Natural killer cell (primary cell): Measurements from ENCODE around the gene CACNA1B. TPM values are rescaled to one million over a fixed set of nuclear protein-coding genes. Genes with fewer than 3 reads are reported as not detected.

Experiments used
- ATAC-seq, 3 donors: fragments of 150-1000 bp in 2 of 3; fragments of 200-7000 bp in 1 of 3; cut with Tn5 transposase; 1 replicate in 1 of 3; 2 replicates in 2 of 3; pipeline ENCODE4 v1.10.0; 2021; ENCODE audit warnings: mild to moderate bottlenecking in 2 of 3, moderate library complexity in 2 of 3
- DNase-seq, 2 donors: peaks; one replicate each; pipeline versions ENCODE4 v3.0.0 to v3.0.0-alpha.2; 2013 to 2021; ENCODE audit warnings: mixed read lengths in 1 of 2
- H3K27ac ChIP-seq: one replicate; pipeline ENCODE4 v1.5.1; 2013; ENCODE audit warnings: mild to moderate bottlenecking, low read length
- H3K27me3 ChIP-seq: one replicate; pipeline ENCODE4 v1.6.1; 2013; ENCODE audit warnings: low read length; ENCODE audit not compliant: control insufficient read depth, insufficient read depth
- H3K36me3 ChIP-seq: one replicate; pipeline ENCODE4 v1.6.1; 2013; ENCODE audit warnings: low read length; ENCODE audit not compliant: control insufficient read depth, insufficient read depth
- H3K4me1 ChIP-seq: one replicate; pipeline ENCODE4 v1.6.1; 2013; ENCODE audit warnings: low read length; ENCODE audit not compliant: control insufficient read depth, insufficient read depth
- H3K4me3 ChIP-seq: one replicate; pipeline ENCODE4 v1.5.1; 2013; ENCODE audit warnings: low read length
- H3K9me3 ChIP-seq: one replicate; pipeline ENCODE4 v1.6.1; 2013; ENCODE audit warnings: low read length; ENCODE audit not compliant: control insufficient read depth, insufficient read depth
- H3K27ac Mint-ChIP-seq, 2 donors: one replicate each; pipeline ENCODE4 v1.8.0; 2022; ENCODE audit warnings: mild to moderate bottlenecking in 2 of 2, mixed read lengths in 2 of 2, moderate library complexity in 1 of 2
- H3K27me3 Mint-ChIP-seq, 2 donors: one replicate each; pipeline ENCODE4 v1.8.0; 2022; ENCODE audit warnings: low read depth in 2 of 2, mixed read lengths in 2 of 2
- H3K36me3 Mint-ChIP-seq: one replicate; pipeline ENCODE4 v1.8.0; 2022; ENCODE audit warnings: mixed read lengths
- H3K4me1 Mint-ChIP-seq, 2 donors: one replicate each; pipeline ENCODE4 v1.8.0; 2022; ENCODE audit warnings: mixed read lengths in 2 of 2
- H3K4me3 Mint-ChIP-seq: one replicate; pipeline ENCODE4 v1.8.0; 2022; ENCODE audit warnings: mild to moderate bottlenecking, moderate library complexity, mixed read lengths
- H3K9me3 Mint-ChIP-seq, 2 donors: one replicate each; pipeline ENCODE4 v1.8.0; 2022; ENCODE audit warnings: mixed read lengths in 2 of 2
- WGBS: methylation state at CpG from one replicate; pipeline ENCODE4 v1.1.7; 2013; ENCODE audit warnings: missing lambda C conversion rate; ENCODE audit not compliant: insufficient coverage; 5-methylcytosine and 5-hydroxymethylcytosine counted together
- intact Hi-C: fragments of 100-400 bp; cut with micrococcal nuclease; formaldehyde crosslinking; loops from one replicate; pipeline ENCODE4 v1.14.2; 2022
- total RNA-seq, 4 donors: library from RNA; stranded (reverse); fragments of 120-200 nt in 1 of 4; gene quantifications; one replicate each; pipeline versions ENCODE4 v1.2.3 to v1.2.4, GENCODE V29; 2013 to 2022
- TF ChIP-seq, protein P1 (sequence below): fragments of 200-600 bp; IDR thresholded peaks from one replicate; pipeline ENCODE4 v1.8.0; 2022; ENCODE audit warnings: antibody characterized with exemption

The CACNA1B gene
- total RNA-seq, 3 donors from 2014 or later (not counting 1 experiment from before 2014, with no cell fraction given) = 0.07 TPM; not detected in 2

GRCh38 chr9:138023394-138024124 is 146.0 kb downstream of the CACNA1B start:
- DNase-seq = no peak

GRCh38 chr9:138024131-138024530 is 146.5 kb downstream of the CACNA1B start:
- Histone ChIP-seq H3K27ac (no peak overlapping the region), H3K36me3 (no peaks in the 10 kb centered on the region), H3K27me3 (peaks cover 3% of the 10 kb centered on the region), H3K4me1 (no peaks in the 10 kb centered on the region), H3K4me3 (no peak overlapping the region), H3K9me3 (no peaks in the 10 kb centered on the region)
- no peak overlapping the region for H3K27ac Mint-ChIP-seq
- no peaks in the 10 kb centered on the region for H3K9me3 Mint-ChIP-seq
- H3K4me3 Mint-ChIP-seq = no peak overlapping the region
- no peak for ATAC-seq
- H3K36me3 Mint-ChIP-seq = no peaks in the 10 kb centered on the region
- TF ChIP-seq, protein P1, sequence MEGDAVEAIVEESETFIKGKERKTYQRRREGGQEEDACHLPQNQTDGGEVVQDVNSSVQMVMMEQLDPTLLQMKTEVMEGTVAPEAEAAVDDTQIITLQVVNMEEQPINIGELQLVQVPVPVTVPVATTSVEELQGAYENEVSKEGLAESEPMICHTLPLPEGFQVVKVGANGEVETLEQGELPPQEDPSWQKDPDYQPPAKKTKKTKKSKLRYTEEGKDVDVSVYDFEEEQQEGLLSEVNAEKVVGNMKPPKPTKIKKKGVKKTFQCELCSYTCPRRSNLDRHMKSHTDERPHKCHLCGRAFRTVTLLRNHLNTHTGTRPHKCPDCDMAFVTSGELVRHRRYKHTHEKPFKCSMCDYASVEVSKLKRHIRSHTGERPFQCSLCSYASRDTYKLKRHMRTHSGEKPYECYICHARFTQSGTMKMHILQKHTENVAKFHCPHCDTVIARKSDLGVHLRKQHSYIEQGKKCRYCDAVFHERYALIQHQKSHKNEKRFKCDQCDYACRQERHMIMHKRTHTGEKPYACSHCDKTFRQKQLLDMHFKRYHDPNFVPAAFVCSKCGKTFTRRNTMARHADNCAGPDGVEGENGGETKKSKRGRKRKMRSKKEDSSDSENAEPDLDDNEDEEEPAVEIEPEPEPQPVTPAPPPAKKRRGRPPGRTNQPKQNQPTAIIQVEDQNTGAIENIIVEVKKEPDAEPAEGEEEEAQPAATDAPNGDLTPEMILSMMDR = no peak
- H3K27me3 Mint-ChIP-seq = peaks cover 14 to 35% of the 10 kb centered on the region in 2 donors
- H3K4me1 Mint-ChIP-seq = no peaks in the 10 kb centered on the region
- 91% methylated on average over 9 of the region's 9 CpGs for WGBS
- DNase-seq = no peak
- intact Hi-C loops = no loop called here

More at GRCh38 chr9:138023394-138024124, 146.0 kb downstream of the CACNA1B start:
- Mint-ChIP-seq H3K27me3 (peaks cover 14 to 35% of the 10 kb centered on the region in 2 donors), H3K4me1 (no peaks in the 10 kb centered on the region), H3K9me3 (no peaks in the 10 kb centered on the region), H3K27ac (no peak overlapping the region), H3K36me3 (no peaks in the 10 kb centered on the region), H3K4me3 (no peak overlapping the region)
- H3K36me3 ChIP-seq = no peaks in the 10 kb centered on the region
- TF ChIP-seq, protein P1 = no peak
- intact Hi-C loops = no loop called here
- no peaks in the 10 kb centered on the region for H3K9me3 ChIP-seq
- peaks cover 3% of the 10 kb centered on the region for H3K27me3 ChIP-seq
- ATAC-seq = no peak
- 9% methylated on average over 84 of the region's 84 CpGs for WGBS
- no peak overlapping the region for H3K27ac ChIP-seq
- H3K4me3 ChIP-seq = no peak overlapping the region
- no peaks in the 10 kb centered on the region for H3K4me1 ChIP-seq

DNA sequence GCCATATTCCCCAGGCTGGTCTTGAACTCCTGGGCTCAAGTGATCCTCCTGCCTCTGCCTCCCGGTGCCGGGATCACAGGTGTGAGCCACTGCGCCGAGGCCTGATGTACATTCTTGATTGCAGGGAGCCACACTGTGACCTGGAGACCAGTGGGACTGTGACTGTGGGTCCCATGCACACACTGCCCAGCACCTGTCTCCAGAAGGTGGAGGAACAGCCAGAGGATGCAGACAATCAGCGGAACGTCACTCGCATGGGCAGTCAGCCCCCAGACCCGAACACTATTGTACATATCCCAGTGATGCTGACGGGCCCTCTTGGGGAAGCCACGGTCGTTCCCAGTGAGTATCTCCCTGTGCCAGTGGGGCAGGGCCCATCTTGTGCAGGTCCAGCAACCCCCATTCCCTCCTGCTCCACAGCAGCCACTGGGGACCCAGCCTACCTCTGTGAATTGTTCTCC is 147.3 kb downstream of the CACNA1B start:
- ATAC-seq = no peak
- Mint-ChIP-seq H3K9me3 (no peaks in the 10 kb centered on the region), H3K36me3 (no peaks in the 10 kb centered on the region), H3K27me3 (peaks cover 14 to 37% of the 10 kb centered on the region in 2 donors), H3K4me1 (no peaks in the 10 kb centered on the region), H3K27ac (no peak overlapping the region), H3K4me3 (no peak overlapping the region)
- Histone ChIP-seq H3K4me3 (no peak overlapping the region), H3K9me3 (no peaks in the 10 kb centered on the region), H3K36me3 (no peaks in the 10 kb centered on the region), H3K27ac (no peak overlapping the region), H3K4me1 (no peaks in the 10 kb centered on the region), H3K27me3 (peaks cover 3% of the 10 kb centered on the region)
- intact Hi-C loops = no loop called here
- WGBS = 91% methylated on average over 11 of the region's 11 CpGs
- no peak for DNase-seq
- TF ChIP-seq, protein P1 = no peak
